NCI-H748 (cell line): ENCODE data around the gene PAX2.

Source experiments
- DNase-seq: peaks from one replicate; lab custom pipeline; 2025; ENCODE audit not compliant: unreplicated experiment; lab: John Stamatoyannopoulos, UW

The PAX2 gene

DNA sequence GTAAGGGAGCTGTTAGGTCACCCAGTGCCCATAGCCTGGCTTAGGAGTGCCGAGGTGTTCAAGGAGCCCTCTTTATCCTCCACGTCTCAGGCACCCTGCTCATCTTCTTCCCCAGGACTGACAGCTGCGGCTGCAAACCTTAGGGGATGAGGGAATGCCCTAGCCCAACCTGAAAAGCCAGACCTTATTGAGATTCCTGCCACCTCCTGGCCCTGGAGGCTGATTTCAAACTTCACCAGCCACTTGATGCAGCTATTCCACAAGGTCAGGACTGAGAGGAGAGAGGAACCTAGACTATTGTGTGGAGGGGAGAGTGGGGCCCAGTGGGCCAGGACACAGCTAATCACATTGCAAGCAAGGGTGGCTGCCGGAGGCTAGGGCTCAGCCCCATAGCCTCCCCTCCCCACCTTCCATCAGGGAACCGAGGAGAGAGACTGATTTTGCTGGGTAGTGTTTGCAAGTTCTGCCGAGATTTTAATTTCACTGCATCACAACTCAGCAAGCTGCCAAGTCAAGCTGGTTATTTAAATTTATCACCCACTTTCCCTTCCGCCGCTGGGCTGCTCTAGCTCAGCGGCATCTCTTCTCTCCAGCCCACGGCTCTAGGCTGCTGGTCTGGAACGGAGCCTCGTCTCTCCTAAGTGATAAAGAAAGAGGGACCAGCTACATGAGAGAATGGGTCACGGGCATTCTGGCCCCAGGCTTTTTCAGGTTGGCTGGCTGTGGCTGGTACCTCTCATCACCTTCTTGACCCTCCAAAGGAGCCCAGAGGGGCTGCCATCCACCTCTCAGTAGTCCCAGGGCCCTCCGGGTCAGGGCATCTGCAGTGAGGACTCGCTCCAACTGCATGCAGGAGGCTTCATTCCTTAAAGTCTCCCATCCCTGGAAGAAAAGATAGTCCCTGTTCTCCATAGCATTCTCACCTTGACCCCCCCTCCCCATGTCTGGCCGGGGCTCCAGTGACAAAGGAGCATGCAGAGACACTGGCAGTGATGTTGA is 66.7 kb downstream of the PAX2 start:
- no peak for DNase-seq

DNA sequence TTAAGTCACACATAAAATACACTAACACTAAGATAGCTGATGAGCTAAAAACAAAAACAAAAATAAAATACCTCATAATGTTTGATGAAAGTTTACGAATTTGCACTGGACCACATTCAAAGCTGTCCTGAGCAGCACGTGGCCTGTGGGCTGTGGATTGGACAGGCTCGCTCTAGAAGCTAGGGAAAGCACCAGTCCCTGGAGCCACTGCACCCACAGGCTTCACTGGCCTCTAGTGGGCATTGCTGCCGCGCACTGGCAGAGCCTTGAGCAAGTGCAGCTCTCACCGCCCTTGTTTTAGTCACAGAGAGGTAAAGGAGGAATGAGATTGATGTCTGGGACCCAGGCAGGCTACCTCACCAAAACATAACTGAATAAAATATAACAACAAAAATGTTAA is 67.6 kb downstream of the PAX2 start:
- DNase-seq = peak; percentile 6

DNA sequence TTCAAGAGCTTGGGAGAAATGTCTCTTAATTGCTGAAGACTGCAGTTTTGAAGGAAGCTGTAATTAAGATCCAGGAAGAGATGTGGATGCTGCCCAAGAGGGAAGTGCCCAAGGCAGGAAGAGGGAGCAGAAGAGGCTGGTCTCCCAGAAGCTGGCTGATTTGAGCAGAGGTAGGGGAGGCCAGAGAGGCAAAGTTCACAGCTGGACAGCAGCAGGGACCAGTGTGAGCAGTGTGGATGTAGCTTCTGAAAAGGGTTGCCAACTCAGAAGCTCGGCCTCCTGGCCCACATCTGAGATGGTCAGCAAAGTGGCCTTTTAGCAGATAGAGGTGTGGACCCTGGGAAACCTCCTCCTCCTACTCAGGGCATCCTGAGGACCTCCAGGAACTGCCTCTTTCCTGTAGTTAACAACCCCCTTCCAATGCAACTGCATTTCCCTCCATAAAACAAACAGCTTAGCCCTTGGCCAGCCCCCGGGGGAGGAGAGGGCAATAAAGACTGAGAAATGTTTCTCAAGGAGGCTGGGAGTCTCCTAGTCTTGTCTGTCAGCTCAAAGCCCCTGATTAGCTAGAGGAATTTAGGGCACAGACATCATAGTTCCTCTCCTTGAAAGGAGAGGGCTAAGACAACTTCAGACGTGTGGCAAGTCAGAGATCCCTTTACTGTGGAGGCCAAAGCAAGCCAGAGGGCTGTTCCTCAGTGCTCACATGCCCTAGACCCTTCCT is 69.5 kb downstream of the PAX2 start:
- DNase-seq = no peak

DNA sequence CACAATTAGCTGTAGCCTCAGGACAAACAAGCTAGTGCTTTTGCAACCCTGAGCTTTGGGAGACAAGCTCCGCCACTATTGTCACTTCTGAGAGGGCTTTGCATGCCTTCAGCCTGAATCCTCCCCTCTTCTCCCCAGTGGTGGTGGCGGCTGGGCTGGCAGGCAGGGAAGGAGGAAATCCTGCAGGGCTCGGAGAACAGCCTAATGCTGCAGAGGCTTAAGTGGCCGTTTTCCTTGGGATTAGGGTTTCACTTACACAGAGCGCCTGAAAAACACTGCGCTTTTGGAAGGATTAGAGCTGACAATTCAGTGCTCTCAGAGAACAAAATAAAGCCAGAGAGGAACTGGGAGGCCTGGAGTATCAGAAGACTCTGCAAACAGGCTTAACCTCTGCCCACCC is 71.3 kb downstream of the PAX2 start:
- no peak for DNase-seq

DNA sequence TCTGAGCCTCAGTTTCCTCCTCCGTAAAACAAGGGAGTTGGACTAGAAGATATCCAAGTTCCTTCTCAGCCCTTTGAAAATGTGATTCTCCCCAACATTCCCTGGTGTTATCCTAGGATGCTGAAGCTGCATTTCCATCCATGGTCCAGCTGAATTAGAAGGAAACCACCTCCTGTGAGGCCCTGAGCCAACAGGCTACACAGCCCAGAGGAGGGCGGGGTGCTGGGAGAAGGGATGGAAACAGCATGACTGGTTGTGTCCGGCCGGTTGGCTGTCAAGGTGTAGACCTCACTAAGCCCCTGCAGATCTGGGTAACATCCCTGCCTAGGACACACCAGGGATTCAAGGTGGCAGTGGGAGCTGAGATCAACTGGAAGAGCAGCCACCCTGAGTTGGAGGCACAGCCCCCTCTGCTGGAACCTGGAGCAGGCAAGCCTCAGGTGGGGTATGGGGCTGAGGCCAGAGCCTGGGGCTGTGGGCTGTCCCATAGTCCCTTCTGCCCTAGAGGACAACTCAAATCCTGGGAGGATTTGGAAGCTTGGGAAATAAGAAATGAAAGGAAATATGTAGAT is 72.0 kb downstream of the PAX2 start:
- peak; percentile 20 for DNase-seq

DNA sequence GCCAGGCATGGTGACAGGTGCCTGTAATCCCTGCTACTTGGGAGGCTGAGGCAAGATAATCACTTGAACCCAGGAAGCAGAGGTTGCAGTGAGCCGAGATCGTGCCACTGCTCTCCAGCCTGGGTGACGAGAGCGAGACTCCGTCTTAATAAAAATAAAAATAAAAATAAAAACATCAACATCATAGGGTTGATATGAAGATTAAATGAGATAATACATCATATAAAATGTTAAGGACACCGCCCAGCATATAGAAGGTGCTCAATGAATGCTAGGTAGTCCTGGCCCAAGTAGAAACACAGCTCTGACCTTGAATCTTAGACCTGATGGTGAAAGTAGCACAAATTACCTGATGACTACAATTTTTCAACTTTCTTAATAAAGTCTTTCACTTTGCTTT is 74.0 kb downstream of the PAX2 start:
- DNase-seq = no peak

DNA sequence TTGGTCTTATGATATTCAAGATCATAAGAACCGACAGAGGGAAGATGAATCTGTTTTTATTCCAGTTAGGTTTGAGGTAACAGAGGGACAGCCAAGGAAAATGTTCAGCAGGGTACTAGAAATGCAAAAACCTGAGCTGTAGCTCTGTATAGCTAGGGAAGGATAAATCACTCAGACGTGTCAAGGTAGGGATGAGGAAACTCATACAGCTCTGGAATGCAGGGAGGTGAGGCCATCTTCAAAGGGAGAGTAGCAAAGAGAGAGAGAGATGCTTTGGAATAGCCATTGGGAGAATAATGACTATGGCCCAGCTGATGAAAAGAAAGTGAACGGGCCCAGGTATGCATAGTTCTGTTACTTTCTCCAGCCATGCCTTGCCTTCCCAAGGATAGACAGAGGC is 77.8 kb downstream of the PAX2 start:
- no peak for DNase-seq

DNA sequence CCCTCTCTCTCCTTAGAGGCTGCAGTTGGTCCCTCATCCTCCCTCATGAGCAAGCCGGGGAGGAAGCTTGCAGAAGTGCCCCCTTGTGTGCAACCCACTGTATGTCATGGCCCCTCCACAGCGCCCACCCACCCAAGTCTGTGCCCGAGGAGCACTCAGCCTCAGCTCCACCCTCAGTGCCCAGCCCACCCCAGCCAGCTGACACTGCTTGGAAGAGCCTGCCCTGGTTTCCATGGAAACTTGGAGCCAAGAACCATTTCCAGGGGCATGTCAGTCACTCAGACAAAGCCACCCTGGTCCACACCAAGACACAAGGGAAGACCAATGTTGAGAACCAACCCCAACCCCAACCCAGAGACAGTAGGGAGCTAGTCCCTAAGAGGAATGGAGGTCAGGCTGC is 79.5 kb downstream of the PAX2 start:
- DNase-seq = peak; percentile 28

DNA sequence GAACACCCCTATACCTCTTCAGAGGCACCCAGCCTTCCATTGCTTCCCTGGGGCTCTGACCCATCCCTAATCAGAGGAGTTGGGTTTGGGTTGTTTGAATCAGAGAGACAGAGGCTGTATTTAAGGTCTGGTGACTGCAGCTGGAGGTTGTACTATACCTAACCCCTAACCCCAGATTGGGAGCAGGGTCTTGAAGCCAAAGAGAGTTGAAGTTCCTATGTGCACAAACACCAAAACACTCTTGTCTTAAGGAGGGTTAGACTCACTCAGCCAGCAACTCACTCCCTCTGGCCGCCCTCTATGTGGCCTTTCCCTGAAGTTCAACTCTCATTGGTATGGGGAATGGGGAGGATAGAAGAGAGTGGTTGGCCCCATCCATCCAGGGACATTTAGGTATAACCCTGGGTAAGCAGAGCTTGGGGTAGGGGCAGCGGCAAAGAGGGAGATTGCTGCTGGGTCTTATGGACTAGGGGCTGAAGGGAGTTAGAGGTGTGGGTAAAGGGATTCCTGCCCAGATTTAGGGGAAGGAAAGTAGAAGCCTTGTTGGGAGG is 80.0 kb downstream of the PAX2 start:
- no peak for DNase-seq

DNA sequence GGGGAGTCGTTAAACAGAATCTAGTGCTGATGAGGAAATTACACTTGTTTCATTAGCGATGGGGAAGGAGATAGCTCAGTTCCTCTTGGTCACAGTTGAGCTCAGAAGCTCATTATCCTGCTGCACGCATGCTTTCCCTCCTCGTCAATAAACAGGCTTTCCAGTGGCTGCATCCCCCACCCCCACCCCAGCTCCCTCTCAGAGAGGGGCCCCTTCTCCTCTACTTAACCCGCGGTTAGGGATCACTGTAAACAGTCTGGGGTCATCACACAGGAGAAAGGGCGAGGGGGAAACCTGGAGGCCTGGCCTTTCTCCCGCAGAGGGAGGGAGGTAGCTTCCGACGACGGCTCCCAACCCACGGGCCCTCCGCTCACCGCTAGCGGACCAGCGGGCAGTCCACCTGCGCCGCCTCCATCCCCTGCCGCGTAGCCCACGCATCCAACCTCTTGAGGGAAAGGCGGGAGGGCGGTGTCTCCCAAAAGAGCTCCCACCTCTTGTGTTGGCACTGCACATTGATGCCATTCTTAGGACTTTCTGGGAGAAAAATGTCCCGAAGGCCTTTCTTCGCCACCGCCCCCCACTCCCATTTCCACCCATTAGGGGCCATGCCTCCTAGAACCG is 80.8 kb downstream of the PAX2 start:
- peak; percentile 25 for DNase-seq

DNA sequence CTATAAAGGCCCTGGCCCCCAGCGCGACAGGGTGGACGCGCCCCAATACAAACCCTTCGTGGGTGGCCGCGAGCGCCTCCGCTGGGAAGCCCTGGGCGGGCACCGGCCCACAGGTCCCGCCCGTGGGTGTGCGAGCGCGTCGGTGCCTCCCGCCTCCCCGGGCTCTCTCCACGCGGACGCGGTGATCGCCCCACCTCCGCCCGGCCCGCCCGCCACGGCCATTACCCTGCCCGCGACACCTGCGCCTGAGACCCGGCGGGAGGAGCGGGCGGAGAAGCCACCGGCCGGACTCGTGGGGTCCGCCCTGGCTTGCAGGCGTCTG is 81.2 kb downstream of the PAX2 start:
- no peak for DNase-seq

DNA sequence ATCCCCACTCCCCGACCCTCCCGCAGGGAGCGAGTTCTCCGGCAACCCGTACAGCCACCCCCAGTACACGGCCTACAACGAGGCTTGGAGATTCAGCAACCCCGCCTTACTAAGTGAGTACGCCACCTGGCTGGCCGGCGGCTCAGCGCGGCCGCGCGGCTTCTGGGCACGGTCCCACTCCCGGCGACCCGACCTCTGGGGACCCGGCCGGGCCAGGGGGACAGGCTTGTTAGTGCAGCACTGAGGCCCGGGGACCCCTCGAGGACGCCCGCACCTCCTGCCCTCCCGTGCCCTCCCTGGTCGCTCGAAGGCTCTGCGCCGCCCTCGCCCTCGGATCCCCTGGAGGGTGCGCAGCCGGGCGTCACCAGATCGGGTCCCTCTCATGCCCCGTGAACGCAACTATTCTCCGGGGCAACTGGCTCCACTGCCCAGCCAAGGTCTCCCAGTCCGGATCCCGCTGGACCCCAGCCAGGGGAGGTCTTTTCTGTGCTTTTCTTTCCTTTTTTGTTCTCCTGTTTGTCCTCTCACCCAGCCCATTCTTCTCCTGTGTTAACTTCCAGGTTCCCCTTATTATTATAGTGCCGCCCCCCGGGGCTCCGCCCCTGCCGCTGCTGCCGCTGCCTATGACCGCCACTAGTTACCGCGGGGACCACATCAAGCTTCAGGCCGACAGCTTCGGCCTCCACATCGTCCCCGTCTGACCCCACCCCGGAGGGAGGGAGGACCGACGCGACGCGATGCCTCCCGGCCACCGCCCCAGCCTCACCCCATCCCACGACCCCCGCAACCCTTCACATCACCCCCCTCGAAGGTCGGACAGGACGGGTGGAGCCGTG is 81.8 kb downstream of the PAX2 start:
- peak; percentile 64 for DNase-seq

DNA sequence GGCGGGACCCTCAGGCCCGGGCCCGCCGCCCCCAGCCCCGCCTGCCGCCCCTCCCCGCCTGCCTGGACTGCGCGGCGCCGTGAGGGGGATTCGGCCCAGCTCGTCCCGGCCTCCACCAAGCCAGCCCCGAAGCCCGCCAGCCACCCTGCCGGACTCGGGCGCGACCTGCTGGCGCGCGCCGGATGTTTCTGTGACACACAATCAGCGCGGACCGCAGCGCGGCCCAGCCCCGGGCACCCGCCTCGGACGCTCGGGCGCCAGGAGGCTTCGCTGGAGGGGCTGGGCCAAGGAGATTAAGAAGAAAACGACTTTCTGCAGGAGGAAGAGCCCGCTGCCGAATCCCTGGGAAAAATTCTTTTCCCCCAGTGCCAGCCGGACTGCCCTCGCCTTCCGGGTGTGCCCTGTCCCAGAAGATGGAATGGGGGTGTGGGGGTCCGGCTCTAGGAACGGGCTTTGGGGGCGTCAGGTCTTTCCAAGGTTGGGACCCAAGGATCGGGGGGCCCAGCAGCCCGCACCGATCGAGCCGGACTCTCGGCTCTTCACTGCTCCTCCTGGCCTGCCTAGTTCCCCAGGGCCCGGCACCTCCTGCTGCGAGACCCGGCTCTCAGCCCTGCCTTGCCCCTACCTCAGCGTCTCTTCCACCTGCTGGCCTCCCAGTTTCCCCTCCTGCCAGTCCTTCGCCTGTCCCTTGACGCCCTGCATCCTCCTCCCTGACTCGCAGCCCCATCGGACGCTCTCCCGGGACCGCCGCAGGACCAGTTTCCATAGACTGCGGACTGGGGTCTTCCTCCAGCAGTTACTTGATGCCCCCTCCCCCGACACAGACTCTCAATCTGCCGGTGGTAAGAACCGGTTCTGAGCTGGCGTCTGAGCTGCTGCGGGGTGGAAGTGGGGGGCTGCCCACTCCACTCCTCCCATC is 82.7 kb downstream of the PAX2 start:
- peak; percentile 65 for DNase-seq

DNA sequence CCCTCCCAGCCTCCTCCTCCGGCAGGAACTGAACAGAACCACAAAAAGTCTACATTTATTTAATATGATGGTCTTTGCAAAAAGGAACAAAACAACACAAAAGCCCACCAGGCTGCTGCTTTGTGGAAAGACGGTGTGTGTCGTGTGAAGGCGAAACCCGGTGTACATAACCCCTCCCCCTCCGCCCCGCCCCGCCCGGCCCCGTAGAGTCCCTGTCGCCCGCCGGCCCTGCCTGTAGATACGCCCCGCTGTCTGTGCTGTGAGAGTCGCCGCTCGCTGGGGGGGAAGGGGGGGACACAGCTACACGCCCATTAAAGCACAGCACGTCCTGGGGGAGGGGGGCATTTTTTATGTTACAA is 83.3 kb downstream of the PAX2 start:
- DNase-seq = peak; percentile 33

DNA sequence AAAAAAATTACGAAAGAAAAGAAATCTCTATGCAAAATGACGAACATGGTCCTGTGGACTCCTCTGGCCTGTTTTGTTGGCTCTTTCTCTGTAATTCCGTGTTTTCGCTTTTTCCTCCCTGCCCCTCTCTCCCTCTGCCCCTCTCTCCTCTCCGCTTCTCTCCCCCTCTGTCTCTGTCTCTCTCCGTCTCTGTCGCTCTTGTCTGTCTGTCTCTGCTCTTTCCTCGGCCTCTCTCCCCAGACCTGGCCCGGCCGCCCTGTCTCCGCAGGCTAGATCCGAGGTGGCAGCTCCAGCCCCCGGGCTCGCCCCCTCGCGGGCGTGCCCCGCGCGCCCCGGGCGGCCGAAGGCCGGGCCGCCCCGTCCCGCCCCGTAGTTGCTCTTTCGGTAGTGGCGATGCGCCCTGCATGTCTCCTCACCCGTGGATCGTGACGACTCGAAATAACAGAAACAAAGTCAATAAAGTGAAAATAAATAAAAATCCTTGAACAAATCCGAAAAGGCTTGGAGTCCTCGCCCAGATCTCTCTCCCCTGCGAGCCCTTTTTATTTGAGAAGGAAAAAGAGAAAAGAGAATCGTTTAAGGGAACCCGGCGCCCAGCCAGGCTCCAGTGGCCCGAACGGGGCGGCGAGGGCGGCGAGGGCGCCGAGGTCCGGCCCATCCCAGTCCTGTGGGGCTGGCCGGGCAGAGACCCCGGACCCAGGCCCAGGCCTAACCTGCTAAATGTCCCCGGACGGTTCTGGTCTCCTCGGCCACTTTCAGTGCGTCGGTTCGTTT is 83.9 kb downstream of the PAX2 start:
- no peak for DNase-seq

DNA sequence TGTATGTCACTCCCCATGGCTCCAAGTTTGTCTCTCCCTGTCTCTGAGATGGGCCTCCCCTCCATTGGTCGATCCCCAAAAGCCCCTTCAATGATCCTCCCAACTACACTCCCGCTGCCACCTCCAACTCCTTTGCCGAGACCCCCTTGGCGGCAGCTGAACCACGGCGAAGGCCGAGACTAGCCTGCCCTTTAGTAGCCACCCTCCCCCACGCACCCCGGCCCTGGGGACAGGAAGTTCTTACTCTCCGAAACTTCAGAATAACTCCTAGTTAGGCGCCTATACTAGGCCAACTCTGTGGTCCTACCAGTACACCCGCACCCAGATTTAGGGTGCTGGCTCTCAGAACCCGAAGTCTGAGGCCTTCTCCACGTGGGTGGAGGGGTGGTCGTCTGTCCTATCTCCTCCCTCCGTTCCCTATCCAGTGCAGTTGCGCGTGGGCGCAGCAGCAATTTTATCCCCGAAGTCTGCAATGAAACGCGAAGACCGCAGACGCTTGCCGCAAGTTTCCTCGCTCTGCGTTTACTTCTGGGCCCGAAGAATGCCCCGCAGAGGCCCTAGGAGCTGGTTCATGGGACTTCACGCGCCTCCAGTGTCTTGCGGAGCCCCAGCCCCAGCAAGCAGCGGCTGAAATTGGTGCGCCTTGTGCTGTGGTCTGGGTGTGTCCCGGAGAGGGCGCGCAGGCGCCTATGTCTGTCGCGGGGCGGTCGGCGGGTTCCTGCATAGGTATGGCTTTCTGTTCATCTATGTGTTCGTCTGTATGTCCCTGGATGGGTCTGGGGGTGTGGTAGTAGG is 84.7 kb downstream of the PAX2 start:
- no peak for DNase-seq

DNA sequence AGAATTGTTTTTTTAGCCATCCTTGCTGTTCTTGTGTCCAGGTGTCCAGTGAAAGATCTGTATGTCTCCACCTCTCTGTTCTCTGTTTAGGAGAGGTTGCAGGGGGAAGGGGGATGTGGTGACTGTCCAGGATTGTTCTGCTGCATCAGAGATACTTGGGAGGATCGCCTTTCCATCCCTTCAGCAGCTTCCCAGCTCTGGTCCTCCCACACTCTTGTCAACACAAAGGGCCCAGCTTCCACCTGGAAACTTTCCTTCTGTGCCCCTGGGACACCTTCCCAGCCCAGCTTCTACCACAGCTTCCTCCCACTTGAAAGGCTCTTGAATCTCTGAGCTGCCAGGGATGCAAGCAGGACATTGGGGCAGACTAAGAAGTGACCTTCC is 85.3 kb downstream of the PAX2 start:
- DNase-seq = no peak

DNA sequence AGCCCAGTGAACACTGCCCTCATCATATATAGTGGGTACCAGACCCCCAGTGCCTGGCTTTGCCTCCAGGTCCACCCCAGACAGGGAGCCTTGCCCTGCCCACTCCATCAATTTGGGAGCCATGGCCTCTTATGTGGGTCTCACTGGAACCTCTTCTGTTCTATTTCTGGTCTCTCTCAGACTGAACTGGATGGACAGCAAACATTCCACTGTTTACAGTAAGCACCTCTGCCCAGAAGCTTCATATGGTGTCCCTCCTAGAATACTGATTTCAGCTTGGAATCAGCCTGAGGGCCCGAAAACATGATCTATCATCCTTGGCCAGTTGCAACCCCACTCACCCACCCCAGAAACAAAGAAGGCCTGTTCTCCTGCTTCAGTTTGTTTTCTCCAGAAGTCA is 86.4 kb downstream of the PAX2 start:
- DNase-seq = no peak
